ENCODE measurements around the gene NCOA1. TPM values are rescaled to one million over a fixed set of nuclear protein-coding genes. Genes with fewer than 3 reads are reported as not detected.
"Not testable (repeated sequence)": the region's sequence is repeated elsewhere in the genome, so short reads cannot be mapped to it uniquely, and the experiment has no call there.

NCOA1 gene
- total RNA-seq, 1 experiment from 2014 or later: 37.1 TPM

GRCh38 chr2:24566630-24567029 is 75.6 kb downstream of the NCOA1 start:
- H3K27me3 Mint-ChIP-seq (ENCODE audit: insufficient read depth, unreplicated experiment): no peaks in the 10 kb centered on the region
- TF ChIP-seq CTCF (IDR thresholded peaks at IDR 0.05; ENCODE audit: insufficient read depth in 1 of 2, low read depth in 1 of 2, low read length in 1 of 2, severe bottlenecking in 1 of 2, unreplicated experiment in 1 of 2): no peak
- H3K4me1 Mint-ChIP-seq (ENCODE audit: low read depth, unreplicated experiment): peaks cover 13% of the 10 kb centered on the region
- no peak overlapping the region for H3K27ac Mint-ChIP-seq (ENCODE audit: unreplicated experiment)
- Histone ChIP-seq H3K4me3 (ENCODE audit: low read depth, low read length) (no peak overlapping the region), H3K4me1 (peaks cover 11% of the 10 kb centered on the region), H3K9me3 (peaks cover 18% of the 10 kb centered on the region), H3K27me3 (replicated peaks; ENCODE audit: control insufficient read depth, insufficient read depth, low read length) (no peaks in the 10 kb centered on the region), H3K36me3 (ENCODE audit: control insufficient read depth, insufficient read depth, low read length) (peaks cover 4% of the 10 kb centered on the region; the same call in 1 of the 2 replicates)
- BruUV-seq (replicated peaks): no TSS peak
- peaks cover 19% of the 10 kb centered on the region for H3K36me3 Mint-ChIP-seq (ENCODE audit: insufficient read depth, unreplicated experiment)
- ChIA-PET POLR2A (no interaction called here), CTCF (no interaction called here)
- no peak for DNase-seq
- no peak overlapping the region for H3K4me3 Mint-ChIP-seq (ENCODE audit: unreplicated experiment)
- intact Hi-C loops (cut with micrococcal nuclease; ENCODE audit: unreplicated experiment): no loop called here
- no peaks in the 10 kb centered on the region for H3K9me3 Mint-ChIP-seq (ENCODE audit: unreplicated experiment)

DNA sequence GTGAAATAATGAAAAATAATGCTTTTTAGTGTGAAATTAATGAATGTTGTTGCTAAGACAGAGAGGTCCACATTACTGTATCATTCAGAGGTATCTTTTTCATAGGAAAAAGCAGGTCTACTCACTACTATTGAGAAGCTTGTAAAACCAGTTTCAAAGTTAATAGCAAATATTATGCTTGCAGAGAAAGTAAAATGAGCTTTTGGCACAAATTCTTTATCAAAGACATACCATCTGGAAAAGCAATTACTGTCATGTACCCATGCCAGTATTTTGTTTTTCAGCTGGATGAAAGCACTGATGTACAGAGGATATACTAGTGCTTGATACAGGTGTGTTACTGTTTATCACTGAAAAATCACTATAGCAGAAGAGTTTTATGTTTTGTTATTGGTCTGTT is 77.5 kb downstream of the NCOA1 start:
- Mint-ChIP-seq H3K4me3 (ENCODE audit: unreplicated experiment) (no peak overlapping the region), H3K27ac (ENCODE audit: unreplicated experiment) (no peak overlapping the region), H3K27me3 (ENCODE audit: insufficient read depth, unreplicated experiment) (no peaks in the 10 kb centered on the region), H3K9me3 (ENCODE audit: unreplicated experiment) (no peaks in the 10 kb centered on the region), H3K4me1 (ENCODE audit: low read depth, unreplicated experiment) (peaks cover 27% of the 10 kb centered on the region), H3K36me3 (ENCODE audit: insufficient read depth, unreplicated experiment) (peaks cover 25% of the 10 kb centered on the region)
- Histone ChIP-seq H3K36me3 (ENCODE audit: control insufficient read depth, insufficient read depth, low read length) (peaks cover 4% of the 10 kb centered on the region; the same call in 1 of the 2 replicates), H3K4me3 (ENCODE audit: low read depth, low read length) (no peak overlapping the region), H3K9me3 (peaks cover 18% of the 10 kb centered on the region), H3K4me1 (peaks cover 30% of the 10 kb centered on the region), H3K27me3 (replicated peaks; ENCODE audit: control insufficient read depth, insufficient read depth, low read length) (no peaks in the 10 kb centered on the region)
- CTCF ChIA-PET: no interaction called here
- no peak for DNase-seq
- POLR2A ChIA-PET: no interaction called here
- intact Hi-C loops (cut with micrococcal nuclease; ENCODE audit: unreplicated experiment): no loop called here
- no TSS peak for BruUV-seq (replicated peaks)
- no peak for TF ChIP-seq CTCF (IDR thresholded peaks at IDR 0.05; ENCODE audit: insufficient read depth in 1 of 2, low read depth in 1 of 2, low read length in 1 of 2, severe bottlenecking in 1 of 2, unreplicated experiment in 1 of 2)

- H3K27me3 ChIP-seq (replicated peaks; ENCODE audit: control insufficient read depth, insufficient read depth, low read length); POLR2A ChIA-PET; CTCF ChIA-PET; H3K27me3 Mint-ChIP-seq (ENCODE audit: insufficient read depth, unreplicated experiment); H3K27ac Mint-ChIP-seq (ENCODE audit: unreplicated experiment); H3K4me3 ChIP-seq (ENCODE audit: low read depth, low read length); H3K9me3 Mint-ChIP-seq (ENCODE audit: unreplicated experiment); DNase-seq; intact Hi-C loops (cut with micrococcal nuclease; ENCODE audit: unreplicated experiment); BruUV-seq (replicated peaks); H3K4me3 Mint-ChIP-seq (ENCODE audit: unreplicated experiment); H3K36me3 ChIP-seq (ENCODE audit: control insufficient read depth, insufficient read depth, low read length): not testable (repeated sequence)
- peaks cover 21% of the 10 kb centered on the region for H3K36me3 Mint-ChIP-seq (ENCODE audit: insufficient read depth, unreplicated experiment)
- Histone ChIP-seq H3K9me3 (peaks cover 18% of the 10 kb centered on the region), H3K4me1 (peaks cover 32% of the 10 kb centered on the region)
- peaks cover 29% of the 10 kb centered on the region for H3K4me1 Mint-ChIP-seq (ENCODE audit: low read depth, unreplicated experiment)
Measured at GRCh38 chr2:24569565-24569964, 78.5 kb downstream of the NCOA1 start.

- H3K4me1 ChIP-seq: peaks cover 32% of the 10 kb centered on the region
- H3K4me1 Mint-ChIP-seq (ENCODE audit: low read depth, unreplicated experiment): peaks cover 34% of the 10 kb centered on the region
- peaks cover 4% of the 10 kb centered on the region; the same call in 1 of the 2 replicates for H3K36me3 ChIP-seq (ENCODE audit: control insufficient read depth, insufficient read depth, low read length)
- H3K4me3 Mint-ChIP-seq (ENCODE audit: unreplicated experiment): no peak overlapping the region
- no peaks in the 10 kb centered on the region for H3K27me3 Mint-ChIP-seq (ENCODE audit: insufficient read depth, unreplicated experiment)
- H3K9me3 Mint-ChIP-seq (ENCODE audit: unreplicated experiment): no peaks in the 10 kb centered on the region
- intact Hi-C loops (cut with micrococcal nuclease; ENCODE audit: unreplicated experiment): no loop called here
- no peak for DNase-seq
- ChIA-PET POLR2A (no interaction called here), CTCF (no interaction called here)
- no TSS peak for BruUV-seq (replicated peaks)
- H3K27me3 ChIP-seq (replicated peaks; ENCODE audit: control insufficient read depth, insufficient read depth, low read length): no peaks in the 10 kb centered on the region
- TF ChIP-seq CTCF (IDR thresholded peaks at IDR 0.05; ENCODE audit: insufficient read depth in 1 of 2, low read depth in 1 of 2, low read length in 1 of 2, severe bottlenecking in 1 of 2, unreplicated experiment in 1 of 2): no peak
- H3K36me3 Mint-ChIP-seq (ENCODE audit: insufficient read depth, unreplicated experiment): peaks cover 20% of the 10 kb centered on the region
- H3K4me3 ChIP-seq (ENCODE audit: low read depth, low read length): no peak overlapping the region
- no peak overlapping the region for H3K27ac Mint-ChIP-seq (ENCODE audit: unreplicated experiment)
- H3K9me3 ChIP-seq: peaks cover 18% of the 10 kb centered on the region
Measured at GRCh38 chr2:24570225-24570624, 79.2 kb downstream of the NCOA1 start.

Measured in Caco-2 (cell line).